BLaER1 treated with 17β-estradiol and CSF1 and Interleukin-3, amounts not matched to agents 10 nM and 100 nM (cell line): ENCODE data around the gene APOA4.
A peak's percentile ranks its signal among the peaks of the same experiment; 100 is the strongest.

Source experiments
- H3K27ac ChIP-seq, 11 experiments: shearing (Covaris generic); formaldehyde crosslinking; 2 replicates each; pipeline ENCODE4 v1.8.1; 2022
- H3K27me3 ChIP-seq, 11 experiments: shearing (Covaris generic); formaldehyde crosslinking; 2 replicates each; pipeline ENCODE4 v1.8.1; 2022
- H3K36me3 ChIP-seq, 11 experiments: shearing (Covaris generic); formaldehyde crosslinking; 2 replicates each; pipeline ENCODE4 v1.8.1; 2022
- H3K4me1 ChIP-seq, 10 experiments: shearing (Covaris generic); formaldehyde crosslinking; 2 replicates each; pipeline ENCODE4 v1.8.1; 2022
- H3K4me2 ChIP-seq, 11 experiments: shearing (Covaris generic); formaldehyde crosslinking; 2 replicates each; pipeline ENCODE4 v1.8.1; 2022
- H3K4me3 ChIP-seq, 10 experiments: shearing (Covaris generic); formaldehyde crosslinking; 2 replicates each; pipeline ENCODE4 v1.8.1; 2022
- H3K9ac ChIP-seq, 11 experiments: shearing (Covaris generic); formaldehyde crosslinking; 2 replicates each; pipeline ENCODE4 v1.8.1; 2022
- H3K9me3 ChIP-seq, 11 experiments: shearing (Covaris generic); formaldehyde crosslinking; replicated peaks in 1 of 11; 2 replicates each; pipeline ENCODE4 v1.8.1; 2022
- H4K20me1 ChIP-seq, 11 experiments: shearing (Covaris generic); formaldehyde crosslinking; 2 replicates each; pipeline ENCODE4 v1.8.1; 2022
- Cebpa-rat ChIP-seq, 11 experiments: shearing (Covaris generic); IDR thresholded peaks; 2 replicates each; pipeline ENCODE4 v1.8.1; 2022

APOA4 gene

DNA sequence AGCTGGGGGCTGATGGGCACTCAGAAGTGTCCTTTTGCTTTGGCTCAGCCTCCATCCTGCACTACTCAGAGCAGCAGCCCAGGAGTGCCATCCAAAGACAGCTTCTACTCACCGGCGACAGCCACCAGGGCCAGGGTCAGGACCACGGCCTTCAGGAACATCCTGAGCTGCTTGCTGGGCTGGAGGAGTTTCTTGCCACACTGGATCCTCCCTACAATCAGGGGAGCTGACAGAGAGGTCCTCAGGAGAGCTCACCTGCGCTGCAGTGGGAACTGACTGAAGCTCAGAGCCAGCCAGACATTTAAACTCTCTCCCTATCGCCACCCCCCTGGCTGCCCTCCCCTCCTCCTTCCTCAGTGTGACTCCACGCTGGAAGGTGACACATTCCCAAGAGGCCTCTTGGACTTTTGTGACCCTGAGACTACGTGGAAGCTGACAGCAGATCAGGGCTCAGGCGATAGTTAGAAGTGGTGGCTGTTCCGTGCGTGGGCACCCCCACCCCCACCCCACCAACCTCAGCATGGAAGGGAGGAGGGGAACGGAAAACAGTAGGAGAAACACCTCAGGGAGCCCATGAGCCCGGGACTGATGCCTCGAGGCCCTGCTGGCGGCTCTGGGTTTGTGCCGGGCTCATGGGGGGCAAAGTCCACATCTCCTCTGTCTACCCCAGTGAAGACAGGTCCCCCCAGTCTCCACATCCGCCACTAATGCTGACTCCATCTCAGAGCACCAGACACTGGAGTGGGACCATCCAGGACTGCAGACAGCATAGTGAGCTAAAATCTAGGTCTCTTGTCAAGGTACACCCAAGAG, at the start of gene APOA4:
Gene APOA4, minus strand, starts transcription at position 274 of the 813 bp plus-strand sequence. Its CDS starts 113 bp downstream, at position 161.
- Histone ChIP-seq H4K20me1 (no peaks in the 10 kb centered on the region), H3K9ac (no peak within 1 kb of the TSS), H3K4me3 (no peak within 1 kb of the TSS), H3K4me2 (no peak within 1 kb of the TSS), H3K27ac (no peak within 1 kb of the TSS), H3K4me1 (no peaks in the 10 kb centered on the region), H3K9me3 (no peaks in the 10 kb centered on the region), H3K36me3 (no peaks in the 10 kb centered on the region), H3K27me3 (no peaks in the 10 kb centered on the region)
- TF ChIP-seq Cebpa-rat (IDR thresholded peaks at IDR 0.05): no peak

DNA sequence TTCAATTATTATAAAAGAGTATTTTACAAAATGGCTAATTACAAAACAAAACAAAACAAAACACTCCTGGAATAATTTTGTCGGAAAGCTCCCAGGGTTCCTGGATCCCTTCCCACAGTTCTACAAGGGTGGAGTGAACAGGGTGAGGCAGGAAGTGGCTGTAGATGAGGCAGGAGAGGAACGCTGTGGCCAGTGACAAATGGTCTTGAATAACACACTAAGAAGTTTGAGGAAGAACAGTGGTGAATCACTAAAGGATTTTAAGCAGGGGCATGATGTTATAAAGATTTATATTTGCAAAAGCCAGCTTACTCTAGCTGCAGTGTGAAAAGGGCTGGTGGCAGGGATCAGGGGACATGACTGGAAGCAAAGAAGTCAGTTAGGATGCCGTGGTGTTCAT, 48.1 kb upstream of the APOA4 start:
- Histone ChIP-seq H3K36me3 (peaks cover 85 to 100% (median 99%) of the 10 kb centered on the region in 11 experiments), H3K27ac (peak overlapping the region in 3 of 11 experiments; percentile 5 to 52 (median 51); a peak in 6 of 22 replicates), H3K4me1 (peaks cover 0 to 35% (median 5%) of the 10 kb centered on the region in 10 experiments; a peak in 10 of 20 replicates), H3K4me2 (peak overlapping the region in 4 of 11 experiments; percentile 31 to 77 (median 68); a peak in 8 of 22 replicates), H3K9ac (peak overlapping the region in 3 of 11 experiments; percentile 12 to 49 (median 14); a peak in 2 of 22 replicates), H4K20me1 (no peaks in the 10 kb centered on the region), H3K9me3 (no peaks in the 10 kb centered on the region), H3K27me3 (no peaks in the 10 kb centered on the region), H3K4me3 (no peak overlapping the region)
- no peak for TF ChIP-seq Cebpa-rat (IDR thresholded peaks at IDR 0.05)

GRCh38 chr11:116870054-116870453, 47.0 kb upstream of the APOA4 start:
- Histone ChIP-seq H3K36me3 (peaks cover 93 to 100% (median 99%) of the 10 kb centered on the region in 11 experiments), H3K9me3 (no peaks in the 10 kb centered on the region), H3K4me3 (no peak overlapping the region), H4K20me1 (no peaks in the 10 kb centered on the region), H3K27me3 (no peaks in the 10 kb centered on the region), H3K27ac (no peak overlapping the region), H3K4me1 (peaks cover 0 to 35% (median 4%) of the 10 kb centered on the region in 10 experiments; a peak in 9 of 20 replicates), H3K4me2 (no peak overlapping the region), H3K9ac (no peak overlapping the region)
- TF ChIP-seq Cebpa-rat (IDR thresholded peaks at IDR 0.05): no peak

DNA sequence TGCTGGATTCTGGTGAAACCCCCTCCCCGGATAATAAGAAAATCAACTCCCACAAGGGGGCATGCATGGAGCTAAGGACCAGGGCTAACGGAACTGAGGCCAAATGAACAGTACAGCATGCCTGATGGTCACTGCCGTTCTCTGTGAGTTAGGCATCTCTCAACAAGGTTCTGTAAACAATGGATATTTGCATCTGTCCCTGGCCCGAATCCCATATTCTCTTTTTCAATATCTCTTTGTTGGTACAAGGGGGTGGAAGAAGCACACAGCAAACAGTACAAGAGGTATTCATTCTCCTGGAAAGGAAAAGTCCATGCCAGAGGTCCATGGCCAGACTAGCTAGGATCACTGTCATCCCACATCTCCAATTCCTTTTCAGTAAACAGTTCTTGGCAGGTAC, 46.5 kb upstream of the APOA4 start:
- H3K4me3 ChIP-seq: no peak overlapping the region
- no peaks in the 10 kb centered on the region for H4K20me1 ChIP-seq
- H3K27me3 ChIP-seq: no peaks in the 10 kb centered on the region
- H3K27ac ChIP-seq: no peak overlapping the region
- H3K4me1 ChIP-seq: peaks cover 0 to 35% (median 4%) of the 10 kb centered on the region in 10 experiments; a peak in 9 of 20 replicates
- TF ChIP-seq Cebpa-rat (IDR thresholded peaks at IDR 0.05): no peak
- H3K4me2 ChIP-seq: no peak overlapping the region
- no peaks in the 10 kb centered on the region for H3K9me3 ChIP-seq
- H3K36me3 ChIP-seq: peaks cover 93 to 100% (median 99%) of the 10 kb centered on the region in 11 experiments
- no peak overlapping the region for H3K9ac ChIP-seq

DNA sequence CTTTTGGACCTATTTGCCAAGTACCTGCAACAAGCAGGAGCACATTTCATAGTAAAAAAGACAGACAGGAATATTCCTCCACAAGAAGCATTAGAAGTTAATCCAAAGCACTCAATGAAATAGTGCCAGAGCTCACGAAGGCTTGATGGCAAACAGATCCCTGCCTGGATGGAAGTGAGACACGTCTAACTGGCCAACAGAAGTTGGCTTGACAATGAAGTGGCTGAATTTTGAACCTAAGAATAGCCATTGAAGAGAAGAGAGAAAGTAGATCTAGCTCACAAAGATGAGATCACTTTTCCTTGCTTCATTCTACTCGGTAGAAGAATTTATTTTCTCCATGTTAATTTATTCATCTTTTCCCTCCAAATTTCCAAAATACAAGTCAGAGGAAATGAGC, 45.0 kb upstream of the APOA4 start:
- Histone ChIP-seq H3K4me2 (no peak overlapping the region), H3K9ac (no peak overlapping the region), H3K27ac (no peak overlapping the region), H4K20me1 (no peaks in the 10 kb centered on the region), H3K36me3 (peaks cover 93 to 100% (median 99%) of the 10 kb centered on the region in 11 experiments), H3K4me1 (peaks cover 0 to 31% (median 4%) of the 10 kb centered on the region in 10 experiments; a peak in 9 of 20 replicates), H3K27me3 (no peaks in the 10 kb centered on the region), H3K4me3 (no peak overlapping the region), H3K9me3 (no peaks in the 10 kb centered on the region)
- TF ChIP-seq Cebpa-rat (IDR thresholded peaks at IDR 0.05): no peak

DNA sequence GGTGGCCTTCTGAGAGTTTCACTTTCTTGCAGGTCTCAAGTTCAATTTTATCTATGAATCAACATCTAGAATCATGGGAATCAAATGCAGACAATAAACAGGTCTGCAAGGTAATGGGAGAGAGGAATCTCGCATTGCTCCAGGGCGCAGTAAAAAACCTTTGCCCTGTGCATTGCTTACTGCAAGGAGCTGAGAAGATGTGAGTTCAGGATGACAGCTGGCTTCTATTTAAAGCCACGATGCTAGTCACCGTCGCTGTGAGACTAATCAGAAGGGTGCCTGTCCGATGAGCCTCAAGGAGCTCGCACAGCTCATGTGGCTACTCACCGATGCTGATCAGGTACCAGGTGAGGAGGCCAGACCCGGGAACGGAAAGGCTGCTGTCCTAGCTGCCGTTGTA, 44.5 kb upstream of the APOA4 start:
- peaks cover 93 to 100% (median 99%) of the 10 kb centered on the region in 11 experiments for H3K36me3 ChIP-seq
- H3K4me3 ChIP-seq: no peak overlapping the region
- H3K27ac ChIP-seq: no peak overlapping the region
- H3K4me1 ChIP-seq: peaks cover 0 to 27% (median 4%) of the 10 kb centered on the region in 10 experiments; a peak in 9 of 20 replicates
- no peaks in the 10 kb centered on the region for H4K20me1 ChIP-seq
- no peak overlapping the region for H3K4me2 ChIP-seq
- H3K9me3 ChIP-seq: no peaks in the 10 kb centered on the region
- no peaks in the 10 kb centered on the region for H3K27me3 ChIP-seq
- no peak for TF ChIP-seq Cebpa-rat (IDR thresholded peaks at IDR 0.05)
- no peak overlapping the region for H3K9ac ChIP-seq

DNA sequence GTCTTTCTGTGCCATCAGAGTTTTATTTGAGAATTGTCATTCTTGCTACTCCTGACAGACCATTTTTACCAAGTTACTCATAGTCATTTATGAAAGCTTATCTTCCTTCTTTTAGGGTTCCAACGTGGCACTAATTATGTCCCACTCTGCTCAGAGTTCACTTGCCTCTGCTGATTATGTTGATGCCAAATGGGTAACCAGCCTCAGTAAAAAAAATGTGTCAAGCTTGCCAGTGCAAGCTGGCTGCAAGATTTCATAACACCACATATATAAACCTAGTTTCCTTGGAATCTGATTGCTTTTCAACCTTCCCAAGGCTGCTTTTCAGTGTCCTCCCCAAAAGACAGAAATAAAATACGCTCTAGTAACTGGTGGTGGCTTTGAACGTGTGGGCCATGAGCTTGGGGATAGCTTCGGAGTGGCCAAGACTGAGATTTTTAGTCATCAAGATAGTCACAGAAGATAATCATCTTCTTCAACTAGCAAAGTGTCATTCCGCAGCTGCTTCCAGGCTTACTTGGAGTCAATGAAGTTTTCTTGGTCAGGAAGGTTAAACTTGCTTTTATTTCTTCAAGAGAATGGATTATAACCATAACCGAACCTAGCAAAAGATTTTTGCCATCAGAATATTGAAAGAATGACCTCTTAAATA, 43.8 kb upstream of the APOA4 start:
- no peak overlapping the region for H3K4me3 ChIP-seq
- peaks cover 93 to 100% (median 99%) of the 10 kb centered on the region in 11 experiments for H3K36me3 ChIP-seq
- H3K4me1 ChIP-seq: peaks cover 0 to 20% (median 4%) of the 10 kb centered on the region in 10 experiments; a peak in 9 of 20 replicates
- H4K20me1 ChIP-seq: no peaks in the 10 kb centered on the region
- H3K4me2 ChIP-seq: no peak overlapping the region
- H3K27me3 ChIP-seq: no peaks in the 10 kb centered on the region
- H3K9me3 ChIP-seq: no peaks in the 10 kb centered on the region
- H3K9ac ChIP-seq: no peak overlapping the region
- H3K27ac ChIP-seq: no peak overlapping the region
- TF ChIP-seq Cebpa-rat (IDR thresholded peaks at IDR 0.05): no peak

GRCh38 chr11:116865696-116866095, 42.6 kb upstream of the APOA4 start:
- Histone ChIP-seq H3K9ac (no peak overlapping the region), H3K27me3 (no peaks in the 10 kb centered on the region), H3K27ac (no peak overlapping the region), H3K36me3 (peaks cover 97 to 100% (median 99%) of the 10 kb centered on the region in 11 experiments), H4K20me1 (no peaks in the 10 kb centered on the region), H3K4me3 (no peak overlapping the region), H3K9me3 (no peaks in the 10 kb centered on the region), H3K4me1 (peaks cover 0 to 8% (median 0%) of the 10 kb centered on the region in 10 experiments; a peak in 5 of 20 replicates), H3K4me2 (no peak overlapping the region)
- no peak for TF ChIP-seq Cebpa-rat (IDR thresholded peaks at IDR 0.05)

- no peaks in the 10 kb centered on the region for H3K9me3 ChIP-seq
- H3K27ac ChIP-seq: no peak overlapping the region
- H3K36me3 ChIP-seq: peaks cover 96 to 100% (median 99%) of the 10 kb centered on the region in 11 experiments
- no peak overlapping the region for H3K4me2 ChIP-seq
- H3K4me1 ChIP-seq: peaks cover 0 to under 1% (median 0%) of the 10 kb centered on the region in 10 experiments; a peak in 2 of 20 replicates
- TF ChIP-seq Cebpa-rat (IDR thresholded peaks at IDR 0.05): no peak
- no peaks in the 10 kb centered on the region for H4K20me1 ChIP-seq
- no peak overlapping the region for H3K9ac ChIP-seq
- no peaks in the 10 kb centered on the region for H3K27me3 ChIP-seq
- no peak overlapping the region for H3K4me3 ChIP-seq
Observed at GRCh38 chr11:116864531-116864930, 41.4 kb upstream of the APOA4 start.
